Measurements from ENCODE around the gene DENND1A. TPM values are rescaled to one million over a fixed set of nuclear protein-coding genes. Genes with fewer than 3 reads are reported as not detected.

DENND1A gene
- total and polyA plus RNA-seq, 2 of the 13 experiments (the other 11 are each of a cell fraction or from before 2014, with no cell fraction given) = 14.8 to 30.1 TPM

DNA sequence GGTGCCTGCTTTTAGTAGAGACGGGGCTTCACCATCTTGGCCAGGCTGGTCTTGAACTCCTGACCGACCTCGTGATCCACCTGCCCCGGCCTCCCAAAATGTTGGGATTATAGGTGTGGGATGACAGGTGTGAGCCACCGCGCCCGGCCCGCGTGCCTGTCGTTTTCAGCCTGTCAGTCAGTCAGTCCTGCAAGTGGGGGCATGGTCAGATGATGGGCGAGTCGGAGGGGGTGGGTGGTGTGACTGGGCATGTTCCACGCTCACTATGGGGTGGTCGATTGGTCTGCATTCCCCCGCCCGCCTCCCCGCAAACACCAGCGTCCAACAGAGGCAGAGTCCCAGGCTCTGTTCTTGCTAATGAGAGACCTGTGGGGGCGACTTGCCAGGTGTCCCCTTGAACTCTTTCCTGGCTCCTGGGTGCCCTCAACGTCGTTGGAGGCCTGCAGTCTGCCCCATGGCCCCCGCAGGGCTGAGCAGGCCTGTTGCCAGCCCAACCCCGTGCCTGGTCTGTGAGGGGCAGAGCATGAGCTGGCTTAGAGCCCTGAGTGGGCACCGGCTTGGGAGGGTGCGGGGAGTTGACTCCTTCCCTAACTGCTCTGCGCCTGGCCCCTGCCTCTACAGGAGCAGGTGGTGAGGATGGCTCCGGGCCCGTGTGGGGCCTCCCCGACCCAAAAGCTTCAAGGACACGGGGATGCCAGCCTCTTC lies 550.8 kb downstream of the DENND1A start:
- no peak overlapping the region for H3K27ac ChIP-seq (ENCODE audit: extremely low read length, insufficient read depth, low read length)
- peaks cover 40% of the 10 kb centered on the region for H3K4me1 ChIP-seq (ENCODE audit: insufficient read depth, low read length)
- WGBS (ENCODE audit: low lambda C conversion rate) = 96% methylated on average over 7 of the region's 30 CpGs
- H3K9me3 ChIP-seq (ENCODE audit: low read length) = no peaks in the 10 kb centered on the region
- no peaks in the 10 kb centered on the region for H3K27me3 ChIP-seq (ENCODE audit: control insufficient read depth in 1 of 2, insufficient read depth in 2 of 2, low read length in 2 of 2)
- no peak overlapping the region for H3K4me2 ChIP-seq (ENCODE audit: low read depth, low read length)
- intact Hi-C loops (cut with micrococcal nuclease; ENCODE audit: unreplicated experiment) (no loop called here), in situ Hi-C loops (cut with HindIII; ENCODE audit: extremely low pct_ligation_motif_present, low pct_unique_long_range_greater_than_20kb) (no loop called here)
- POLR2A ChIA-PET = no interaction called here
- DNase-seq (ENCODE audit: low spot score) (no peak), FAIRE-seq (no peak), ATAC-seq (no peak)
- CTCF ChIA-PET (ENCODE audit: low intra/inter-chr PET ratio, low total read pairs) = no interaction called here
- no peaks in the 10 kb centered on the region for H4K20me1 ChIP-seq (ENCODE audit: insufficient read depth, low read length)
- no peak overlapping the region for H3K9ac ChIP-seq (ENCODE audit: insufficient read depth, low read depth, low read length)
- no peaks in the 10 kb centered on the region for H3K79me2 ChIP-seq (ENCODE audit: insufficient read depth, low read length)
- H3K36me3 ChIP-seq (replicated peaks in 1 of 2; ENCODE audit: control insufficient read depth in 1 of 2, insufficient read depth in 2 of 2, low read length in 2 of 2) = peaks cover 0 to 2% of the 10 kb centered on the region in 2 experiments; a peak in 3 of 5 replicates
- H2AFZ ChIP-seq (ENCODE audit: low read length) = no peak overlapping the region
- peak; percentile 75 for TF ChIP-seq AGO2 (optimal IDR thresholded peaks at IDR 0.05; ENCODE audit: low read depth, low read length)
- TF ChIP-seq KLF6 (CRISPR knock-in tag; IDR thresholded peaks at IDR 0.05) = no peak
- peak; percentile 20; the same call in 1 of the 2 replicates for TF ChIP-seq KDM2A (CRISPR knock-in tag; IDR thresholded peaks at IDR 0.05; ENCODE audit: borderline replicate concordance, low read depth)
- H3K4me3 ChIP-seq (replicated peaks in 1 of 3; ENCODE audit: insufficient read depth in 1 of 3, low read depth in 2 of 3, low read length in 3 of 3) = no peak overlapping the region
- no TSS peak for BruUV-seq (replicated peaks)

DNA sequence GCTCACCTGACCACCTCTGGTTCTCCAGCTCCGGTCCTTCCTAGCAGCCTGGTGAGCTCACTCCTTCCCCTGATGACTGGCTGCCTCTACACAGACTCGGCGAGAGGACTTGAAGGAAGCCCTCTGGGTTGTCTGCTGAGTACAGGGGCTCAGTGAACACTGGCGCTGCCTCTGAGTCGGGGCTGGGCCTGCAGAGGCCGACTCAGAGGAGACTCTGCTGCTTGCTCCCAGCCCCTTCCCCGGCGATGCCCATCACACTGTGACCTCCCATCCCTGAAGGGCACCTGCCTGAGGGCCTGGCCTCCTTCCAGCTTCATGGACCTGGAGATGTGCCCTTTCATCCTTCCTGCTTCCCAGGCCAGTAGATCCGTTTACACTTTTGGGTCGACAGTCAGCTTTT lies 551.9 kb downstream of the DENND1A start:
- no peak overlapping the region for H3K4me2 ChIP-seq (ENCODE audit: low read depth, low read length)
- DNase-seq (ENCODE audit: low spot score) (no peak), FAIRE-seq (no peak), ATAC-seq (no peak)
- H3K9me3 ChIP-seq (ENCODE audit: low read length) = no peaks in the 10 kb centered on the region
- POLR2A ChIA-PET = no interaction called here
- no peaks in the 10 kb centered on the region for H4K20me1 ChIP-seq (ENCODE audit: insufficient read depth, low read length)
- peaks cover 42% of the 10 kb centered on the region for H3K4me1 ChIP-seq (ENCODE audit: insufficient read depth, low read length)
- no peak overlapping the region for H3K4me3 ChIP-seq (replicated peaks in 1 of 3; ENCODE audit: insufficient read depth in 1 of 3, low read depth in 2 of 3, low read length in 3 of 3)
- WGBS (ENCODE audit: low lambda C conversion rate) = 67% methylated on average over 3 of the region's 10 CpGs
- no peaks in the 10 kb centered on the region for H3K79me2 ChIP-seq (ENCODE audit: insufficient read depth, low read length)
- no peaks in the 10 kb centered on the region; a peak in 2 of 5 replicates for H3K36me3 ChIP-seq (replicated peaks in 1 of 2; ENCODE audit: control insufficient read depth in 1 of 2, insufficient read depth in 2 of 2, low read length in 2 of 2)
- no TSS peak for BruUV-seq (replicated peaks)
- in situ Hi-C loops (cut with HindIII; ENCODE audit: extremely low pct_ligation_motif_present, low pct_unique_long_range_greater_than_20kb) (no loop called here), intact Hi-C loops (cut with micrococcal nuclease; ENCODE audit: unreplicated experiment) (no loop called here)
- H3K27me3 ChIP-seq (ENCODE audit: control insufficient read depth in 1 of 2, insufficient read depth in 2 of 2, low read length in 2 of 2) = no peaks in the 10 kb centered on the region
- CTCF ChIA-PET (ENCODE audit: low intra/inter-chr PET ratio, low total read pairs) = no interaction called here
- no peak overlapping the region for H3K9ac ChIP-seq (ENCODE audit: insufficient read depth, low read depth, low read length)
- no peak overlapping the region for H3K27ac ChIP-seq (ENCODE audit: extremely low read length, insufficient read depth, low read length)
- H2AFZ ChIP-seq (ENCODE audit: low read length) = no peak overlapping the region
- TF ChIP-seq AGO2 (optimal IDR thresholded peaks at IDR 0.05; ENCODE audit: low read depth, low read length) (peak; percentile 63), ARNT (IDR thresholded peaks at IDR 0.05) (no peak), DMAP1 (CRISPR knock-in tag; IDR thresholded peaks at IDR 0.05) (no peak), RARG (CRISPR knock-in tag; IDR thresholded peaks at IDR 0.05; ENCODE audit: low read depth) (no peak), AKAP8 (CRISPR knock-in tag; IDR thresholded peaks at IDR 0.05) (peak; percentile 61; the same call in 1 of the 2 replicates), ZNF274 (CRISPR knock-in tag; IDR thresholded peaks at IDR 0.05) (no peak), FOXK2 (IDR thresholded peaks at IDR 0.05) (no peak), TOE1 (CRISPR knock-in tag; IDR thresholded peaks at IDR 0.05) (no peak), RBM22 (optimal IDR thresholded peaks at IDR 0.05; ENCODE audit: low read length) (peak; percentile 72), HOXA9 (CRISPR knock-in tag; IDR thresholded peaks at IDR 0.05; ENCODE audit: borderline replicate concordance) (no peak), ZNF326 (CRISPR knock-in tag; IDR thresholded peaks at IDR 0.05; ENCODE audit: borderline replicate concordance) (no peak), TEAD3 (CRISPR knock-in tag; optimal IDR thresholded peaks at IDR 0.05; ENCODE audit: borderline replicate concordance) (no peak), TGIF2 (CRISPR knock-in tag; IDR thresholded peaks at IDR 0.05) (no peak), ONECUT2 (CRISPR knock-in tag; IDR thresholded peaks at IDR 0.05) (no peak), NFE2 (CRISPR knock-in tag; IDR thresholded peaks at IDR 0.05) (no peak), ZNF556 (CRISPR knock-in tag; IDR thresholded peaks at IDR 0.05; ENCODE audit: borderline replicate concordance) (no peak)
- TF ChIP-seq, protein P1, sequence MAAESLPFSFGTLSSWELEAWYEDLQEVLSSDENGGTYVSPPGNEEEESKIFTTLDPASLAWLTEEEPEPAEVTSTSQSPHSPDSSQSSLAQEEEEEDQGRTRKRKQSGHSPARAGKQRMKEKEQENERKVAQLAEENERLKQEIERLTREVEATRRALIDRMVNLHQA (CRISPR knock-in tag; IDR thresholded peaks at IDR 0.05) = no peak
- TF ChIP-seq, protein P2, sequence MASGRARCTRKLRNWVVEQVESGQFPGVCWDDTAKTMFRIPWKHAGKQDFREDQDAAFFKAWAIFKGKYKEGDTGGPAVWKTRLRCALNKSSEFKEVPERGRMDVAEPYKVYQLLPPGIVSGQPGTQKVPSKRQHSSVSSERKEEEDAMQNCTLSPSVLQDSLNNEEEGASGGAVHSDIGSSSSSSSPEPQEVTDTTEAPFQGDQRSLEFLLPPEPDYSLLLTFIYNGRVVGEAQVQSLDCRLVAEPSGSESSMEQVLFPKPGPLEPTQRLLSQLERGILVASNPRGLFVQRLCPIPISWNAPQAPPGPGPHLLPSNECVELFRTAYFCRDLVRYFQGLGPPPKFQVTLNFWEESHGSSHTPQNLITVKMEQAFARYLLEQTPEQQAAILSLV (CRISPR knock-in tag; IDR thresholded peaks at IDR 0.05; ENCODE audit: borderline replicate concordance) = no peak
